Hematopoietic multipotent progenitor cell treated with erythropoietin and hydrocortisone succinate and interleukin-3 and kit ligand, for 15 days (in vitro differentiated cells): ENCODE measurements around the gene NAV2.

Source experiments
- DNase-seq: peaks from one replicate; pipeline ENCODE4 v3.0.0-alpha.2; 2015; ENCODE audit warnings: low spot score

NAV2 gene

GRCh38 chr11:19829109-19829837 lies 116.6 kb downstream of the NAV2 start:
- DNase-seq, result no peak

GRCh38 chr11:19832086-19832750 lies 119.6 kb downstream of the NAV2 start:
- DNase-seq, result no peak

- DNase-seq, result no peak
Measured at GRCh38 chr11:19832901-19833300, 120.3 kb downstream of the NAV2 start.

GRCh38 chr11:19834771-19835170 lies 122.1 kb downstream of the NAV2 start:
- no peak for DNase-seq

GRCh38 chr11:19836666-19837065 lies 124.0 kb downstream of the NAV2 start:
- DNase-seq, result no peak

- DNase-seq, result no peak
Measured at GRCh38 chr11:19838994-19839768, 126.5 kb downstream of the NAV2 start.

- no peak for DNase-seq
Measured at GRCh38 chr11:19840961-19841360, 128.3 kb downstream of the NAV2 start.

- DNase-seq, result no peak
Measured at GRCh38 chr11:19842505-19842904, 129.9 kb downstream of the NAV2 start.

GRCh38 chr11:19843079-19843478 lies 130.4 kb downstream of the NAV2 start:
- DNase-seq, result no peak

- DNase-seq, result no peak
Measured at GRCh38 chr11:19844012-19844411, 131.4 kb downstream of the NAV2 start.

- no peak for DNase-seq
Measured at GRCh38 chr11:19844806-19845205, 132.2 kb downstream of the NAV2 start.

- DNase-seq, result no peak
Measured at GRCh38 chr11:19845626-19846025, 133.0 kb downstream of the NAV2 start.

- DNase-seq, result no peak
Measured at GRCh38 chr11:19846654-19847305, 134.1 kb downstream of the NAV2 start.

GRCh38 chr11:19848219-19848618 lies 135.6 kb downstream of the NAV2 start:
- no peak for DNase-seq

- DNase-seq, result no peak
Measured at GRCh38 chr11:19849107-19849789, 136.6 kb downstream of the NAV2 start.

- DNase-seq, result no peak
Measured at GRCh38 chr11:19849947-19850593, 137.4 kb downstream of the NAV2 start.

GRCh38 chr11:19852288-19852687 lies 139.7 kb downstream of the NAV2 start:
- DNase-seq, result no peak

- DNase-seq, result no peak
Measured at GRCh38 chr11:19853016-19853415, 140.4 kb downstream of the NAV2 start.

GRCh38 chr11:19853920-19854319 lies 141.3 kb downstream of the NAV2 start:
- DNase-seq, result no peak

- DNase-seq, result no peak
Measured at GRCh38 chr11:19861171-19861570, 148.5 kb downstream of the NAV2 start.

- DNase-seq, result no peak
Measured at GRCh38 chr11:19862091-19862490, 149.5 kb downstream of the NAV2 start.
